Retinal pigment epithelial cell (primary cell): ENCODE results near the gene ETFBKMT.
"Not testable (repeated sequence)": the region's sequence is repeated elsewhere in the genome, so short reads cannot be mapped to it uniquely, and the experiment has no call there.

Experiments used
- DNase-seq: peaks from one replicate; pipeline ENCODE4 v3.0.0-alpha.2; 2010; ENCODE audit warnings: low read depth
- H3K4me3 ChIP-seq: 2 replicates; pipeline ENCODE4 v1.5.1; 2011; ENCODE audit warnings: mild to moderate bottlenecking, low read length, control low read depth, moderate library complexity
- CTCF ChIP-seq: conservative IDR thresholded peaks from 2 replicates; pipeline ENCODE4 v1.5.1; 2011; ENCODE audit warnings: low read depth, low read length, control low read depth, inconsistent platforms

The ETFBKMT gene

GRCh38 chr12:31712877-31713276, 53.4 kb downstream of the ETFBKMT start:
- no peak for TF ChIP-seq CTCF
- no peak for DNase-seq
- H3K4me3 ChIP-seq: no peak overlapping the region

GRCh38 chr12:31714406-31715271, 55.2 kb downstream of the ETFBKMT start:
- H3K4me3 ChIP-seq: no peak overlapping the region
- DNase-seq: no peak
- TF ChIP-seq CTCF: no peak

GRCh38 chr12:31715283-31715825, 55.9 kb downstream of the ETFBKMT start:
- no peak overlapping the region for H3K4me3 ChIP-seq
- no peak for TF ChIP-seq CTCF
- no peak for DNase-seq

- H3K4me3 ChIP-seq, DNase-seq: not testable (repeated sequence)
Observed at GRCh38 chr12:31716998-31717397, 57.5 kb downstream of the ETFBKMT start.

- H3K4me3 ChIP-seq, DNase-seq: not testable (repeated sequence)
Observed at GRCh38 chr12:31718542-31719198, 59.2 kb downstream of the ETFBKMT start.

GRCh38 chr12:31722580-31722979, 63.1 kb downstream of the ETFBKMT start:
- DNase-seq: no peak
- no peak for TF ChIP-seq CTCF
- no peak overlapping the region for H3K4me3 ChIP-seq
